ENCODE data around the gene CSPG4.
"Not testable (repeated sequence)": the region's sequence is repeated elsewhere in the genome, so short reads cannot be mapped to it uniquely, and the experiment has no call there.

Gene CSPG4

GRCh38 chr15:75687486-75688277 is 25.0 kb downstream of the CSPG4 start:
- no peak for DNase-seq (ENCODE audit: low read depth in 3 of 3)

GRCh38 chr15:75686212-75686642 is 26.4 kb downstream of the CSPG4 start:
- DNase-seq (ENCODE audit: low read depth in 3 of 3) = peak; percentile 56 to 84 (median 64)

GRCh38 chr15:75685195-75685594 is 27.5 kb downstream of the CSPG4 start:
- no peak for DNase-seq (ENCODE audit: low read depth in 3 of 3)

GRCh38 chr15:75684648-75685047 is 28.0 kb downstream of the CSPG4 start:
- DNase-seq (ENCODE audit: low read depth in 3 of 3) = no peak

GRCh38 chr15:75683646-75684312 is 28.9 kb downstream of the CSPG4 start:
- peak; percentile 39 to 67 (median 52) for DNase-seq (ENCODE audit: low read depth in 3 of 3)

- DNase-seq (ENCODE audit: low read depth in 3 of 3) = no peak
Measured at GRCh38 chr15:75682181-75683135, 30.2 kb downstream of the CSPG4 start.

GRCh38 chr15:75680007-75680789 is 32.5 kb downstream of the CSPG4 start:
- DNase-seq (ENCODE audit: low read depth in 3 of 3) = no peak

GRCh38 chr15:75678324-75678690 is 34.3 kb downstream of the CSPG4 start:
- not testable (repeated sequence) for DNase-seq (ENCODE audit: low read depth in 3 of 3)

GRCh38 chr15:75677465-75678323 is 35.0 kb downstream of the CSPG4 start:
- no peak for DNase-seq (ENCODE audit: low read depth in 3 of 3)

GRCh38 chr15:75676688-75677464 is 35.8 kb downstream of the CSPG4 start:
- no peak for DNase-seq (ENCODE audit: low read depth in 3 of 3)

GRCh38 chr15:75675579-75676404 is 36.9 kb downstream of the CSPG4 start:
- DNase-seq (ENCODE audit: low read depth in 3 of 3) = no peak

GRCh38 chr15:75674366-75674765 is 38.3 kb downstream of the CSPG4 start:
- DNase-seq (ENCODE audit: low read depth in 3 of 3) = no peak

GRCh38 chr15:75673426-75674235 is 39.0 kb downstream of the CSPG4 start:
- no peak for DNase-seq (ENCODE audit: low read depth in 3 of 3)

- no peak for DNase-seq (ENCODE audit: low read depth in 3 of 3)
Measured at GRCh38 chr15:75672646-75673425, 39.8 kb downstream of the CSPG4 start.

- no peak for DNase-seq (ENCODE audit: low read depth in 3 of 3)
Measured at GRCh38 chr15:75671730-75672602, 40.7 kb downstream of the CSPG4 start.

- no peak for DNase-seq (ENCODE audit: low read depth in 3 of 3)
Measured at GRCh38 chr15:75669879-75670212, 42.8 kb downstream of the CSPG4 start.
